Fibroblast of lung (primary cell): Measurements from ENCODE around the gene ABR.

ENCODE experiments used
- EZH2 ChIP-seq: IDR thresholded peaks from 2 replicates; pipeline ENCODE4 v1.5.1; 2012; ENCODE audit warnings: low read length, control low read depth, mild to moderate bottlenecking; ENCODE audit errors: missing control alignments
- TF ChIP-seq, protein P1 (sequence below), 2 donors: IDR thresholded peaks in 1 of 2; conservative IDR thresholded peaks in 1 of 2; 1 replicate in 1 of 2; 2 replicates in 1 of 2; pipeline ENCODE4 v1.5.1; 2011 to 2012; ENCODE audit warnings: low read length in 2 of 2, control low read depth in 1 of 2, inconsistent platforms in 1 of 2, low read depth in 1 of 2, mild to moderate bottlenecking in 1 of 2

DNA sequence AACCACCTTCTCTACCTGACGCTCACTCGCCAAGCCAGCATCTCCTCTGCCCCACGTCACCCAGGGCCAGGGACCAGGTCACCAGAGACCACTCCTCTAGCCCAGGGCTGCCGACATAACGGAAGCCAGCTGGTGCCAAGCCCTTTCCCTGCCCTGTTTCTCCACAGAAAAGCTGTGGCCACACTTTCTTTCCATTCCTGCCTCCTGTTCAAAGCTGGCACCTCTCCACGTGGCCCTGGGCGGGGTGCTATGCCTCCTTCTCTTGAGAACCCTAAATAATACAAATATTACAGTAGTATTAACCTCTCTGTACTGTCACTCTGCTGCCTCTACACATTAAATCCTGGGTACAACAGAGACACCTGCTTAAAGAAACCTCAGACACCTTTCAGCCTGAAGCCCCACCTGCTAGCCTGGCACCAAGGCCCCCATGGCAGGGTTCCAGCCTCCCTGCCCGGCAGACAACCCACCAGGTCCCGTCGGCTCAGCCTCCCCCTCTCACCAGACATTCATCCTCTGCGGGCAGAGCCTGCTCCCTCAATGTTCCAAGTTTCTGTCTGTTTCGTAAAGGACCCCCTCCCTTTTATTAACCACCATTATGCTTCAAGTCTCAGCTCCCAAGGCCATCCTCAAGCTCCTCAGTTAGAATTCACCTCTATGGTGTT is 120.5 kb downstream of the ABR start:
- TF ChIP-seq EZH2: no peak
- TF ChIP-seq, protein P1, sequence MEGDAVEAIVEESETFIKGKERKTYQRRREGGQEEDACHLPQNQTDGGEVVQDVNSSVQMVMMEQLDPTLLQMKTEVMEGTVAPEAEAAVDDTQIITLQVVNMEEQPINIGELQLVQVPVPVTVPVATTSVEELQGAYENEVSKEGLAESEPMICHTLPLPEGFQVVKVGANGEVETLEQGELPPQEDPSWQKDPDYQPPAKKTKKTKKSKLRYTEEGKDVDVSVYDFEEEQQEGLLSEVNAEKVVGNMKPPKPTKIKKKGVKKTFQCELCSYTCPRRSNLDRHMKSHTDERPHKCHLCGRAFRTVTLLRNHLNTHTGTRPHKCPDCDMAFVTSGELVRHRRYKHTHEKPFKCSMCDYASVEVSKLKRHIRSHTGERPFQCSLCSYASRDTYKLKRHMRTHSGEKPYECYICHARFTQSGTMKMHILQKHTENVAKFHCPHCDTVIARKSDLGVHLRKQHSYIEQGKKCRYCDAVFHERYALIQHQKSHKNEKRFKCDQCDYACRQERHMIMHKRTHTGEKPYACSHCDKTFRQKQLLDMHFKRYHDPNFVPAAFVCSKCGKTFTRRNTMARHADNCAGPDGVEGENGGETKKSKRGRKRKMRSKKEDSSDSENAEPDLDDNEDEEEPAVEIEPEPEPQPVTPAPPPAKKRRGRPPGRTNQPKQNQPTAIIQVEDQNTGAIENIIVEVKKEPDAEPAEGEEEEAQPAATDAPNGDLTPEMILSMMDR (conservative IDR thresholded peaks at IDR 0.05 in 1 of 2, IDR thresholded peaks at IDR 0.05 in 1 of 2; ENCODE audit: low read depth in 1 of 2, low read length in 2 of 2): no peak
